ENCODE results near the gene CIB4.

DNA sequence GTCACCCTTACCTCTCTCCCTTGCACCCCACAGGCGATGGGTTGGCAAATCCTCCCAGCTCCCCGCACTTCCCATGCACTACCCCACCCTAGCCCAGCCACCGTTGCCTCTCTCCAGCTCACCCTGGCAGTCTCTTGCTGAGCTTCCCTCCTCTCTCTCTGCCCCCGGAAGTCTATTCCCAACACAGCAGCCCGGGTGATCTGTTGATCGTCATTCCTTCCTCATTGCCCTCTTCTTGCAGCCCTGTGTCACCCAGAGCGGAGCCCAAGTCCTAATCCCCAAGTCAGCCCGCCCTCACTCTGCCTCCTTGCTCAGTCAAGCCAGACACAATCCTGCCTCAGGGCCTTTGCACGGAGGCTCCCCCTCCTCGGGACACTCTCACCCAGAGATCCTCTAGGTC, 55.2 kb downstream of the CIB4 start:
- TF ChIP-seq MYNN (CRISPR knock-in tag; IDR thresholded peaks at IDR 0.05; ENCODE audit: low read depth) (no peak), ZNF501 (CRISPR knock-in tag; IDR thresholded peaks at IDR 0.05) (no peak), NFE2L1 (CRISPR knock-in tag; IDR thresholded peaks at IDR 0.05; ENCODE audit: borderline replicate concordance) (no peak), POLR2A (IDR thresholded peaks at IDR 0.05; ENCODE audit: insufficient read depth in 1 of 2, low read depth in 2 of 2, low read length in 2 of 2) (no peak), CREB1 (IDR thresholded peaks at IDR 0.05) (no peak), CREB1 (CRISPR knock-in tag; IDR thresholded peaks at IDR 0.05) (no peak), RAD21 (CRISPR knock-in tag; IDR thresholded peaks at IDR 0.05) (no peak)

All from HepG2 (cell line).